HepG2 (cell line): ENCODE measurements around the gene TJP3. TPM values are rescaled to one million over a fixed set of nuclear protein-coding genes. Genes with fewer than 3 reads are reported as not detected.

Experiments used
- ATAC-seq: fragments of 200-7000 bp; cut with Tn5 transposase; 3 replicates; pipeline ENCODE4 v1.9.1; 2020; ENCODE audit warnings: mild to moderate bottlenecking, moderate library complexity
- BruUV-seq: library from RNA; stranded (reverse); fragments of 400-500 nt; replicated peaks from 2 replicates; lab custom pipeline; 2021; lab: Mats Ljungman, UMichigan
- CTCF ChIA-PET: fragments of 300-600 bp; formaldehyde crosslinking; extraction: SDS; loops from one replicate; lab custom pipeline; 2021; ENCODE audit warnings: low total read pairs, inconsistent platforms, low intra/inter-chr PET ratio; lab: Yijun Ruan, JAX
- POLR2A ChIA-PET: fragments of 350-600 bp; sonication (Branson Sonifier 250); formaldehyde crosslinking; loops from one replicate; lab custom pipeline; 2020; ENCODE audit warnings: antibody characterized with exemption, inconsistent platforms; lab: Yijun Ruan, JAX
- DNase-seq: peaks from one replicate; pipeline ENCODE4 v3.0.0-alpha.2; 2015; ENCODE audit warnings: low spot score
- FAIRE-seq: peaks from 3 replicates; lab custom pipeline; 2011; peaks lifted over from hg19 to GRCh38; lab: Jason Lieb, UNC
- H2AFZ ChIP-seq: one replicate; pipeline ENCODE4 v1.6.1; 2011; ENCODE audit warnings: low read length, inconsistent platforms
- H3K27ac ChIP-seq: fragments of 300-600 bp; 3 replicates; pipeline ENCODE4 v1.8.0; 2011; ENCODE audit warnings: mixed run types, mild to moderate bottlenecking, mixed read lengths, low read length, inconsistent platforms; ENCODE audit not compliant: insufficient read depth; ENCODE audit errors: extremely low read length
- H3K27me3 ChIP-seq, 2 experiments: fragments of 200-600 bp in 1 of 2; 2 replicates in 1 of 2; 3 replicates in 1 of 2; pipeline versions ENCODE4 v1.6.0 to v1.8.0; 2011; ENCODE audit warnings: low read length in 2 of 2, mild to moderate bottlenecking in 2 of 2, moderate library complexity in 2 of 2, inconsistent platforms in 1 of 2; ENCODE audit not compliant: insufficient read depth in 2 of 2, control insufficient read depth in 1 of 2
- H3K36me3 ChIP-seq, 2 experiments: fragments of 200-600 bp in 1 of 2; replicated peaks in 1 of 2; 2 replicates in 1 of 2; 3 replicates in 1 of 2; pipeline versions ENCODE4 v1.5.1 to v1.8.0; 2011; ENCODE audit warnings: low read length in 2 of 2, inconsistent platforms in 1 of 2; ENCODE audit not compliant: insufficient read depth in 2 of 2, control insufficient read depth in 1 of 2
- H3K4me1 ChIP-seq: 2 replicates; pipeline ENCODE4 v1.5.1; 2012; ENCODE audit warnings: low read length, inconsistent platforms; ENCODE audit not compliant: insufficient read depth
- H3K4me2 ChIP-seq: 2 replicates; pipeline ENCODE4 v1.6.0; 2011; ENCODE audit warnings: low read depth, low read length, inconsistent platforms
- H3K4me3 ChIP-seq, 3 experiments: fragments of 200-600 bp in 1 of 3; sonication (generic), shearing (Covaris generic) in 1 of 3; replicated peaks in 1 of 3; 2 replicates each; pipeline ENCODE4 v1.5.1; 2011 to 2016; ENCODE audit warnings: low read length in 3 of 3, inconsistent platforms in 2 of 3, low read depth in 2 of 3, mild to moderate bottlenecking in 2 of 3, control low read depth in 1 of 3, mixed read lengths in 1 of 3; ENCODE audit not compliant: insufficient read depth in 1 of 3
- H3K79me2 ChIP-seq: one replicate; pipeline ENCODE4 v1.6.1; 2011; ENCODE audit warnings: low read length, inconsistent platforms; ENCODE audit not compliant: insufficient read depth
- H3K9ac ChIP-seq: 2 replicates; pipeline ENCODE4 v1.6.0; 2011; ENCODE audit warnings: mild to moderate bottlenecking, low read depth, low read length, inconsistent platforms; ENCODE audit not compliant: insufficient read depth
- H3K9me3 ChIP-seq: 2 replicates; pipeline ENCODE4 v1.5.1; 2012; ENCODE audit warnings: mild to moderate bottlenecking, low read length
- H4K20me1 ChIP-seq: 2 replicates; pipeline ENCODE4 v1.6.0; 2011; ENCODE audit warnings: inconsistent platforms, mild to moderate bottlenecking, low read length, moderate library complexity; ENCODE audit not compliant: insufficient read depth
- ATRX ChIP-seq: sonication (generic); formaldehyde crosslinking; IDR thresholded peaks from 2 replicates; pipeline ENCODE4 v1.4.0; 2020; ENCODE audit warnings: missing genetic modification reagents, borderline replicate concordance
- CEBPG ChIP-seq: IDR thresholded peaks from 2 replicates; pipeline ENCODE4 v1.6.1; 2016
- E2F5 ChIP-seq: sonication (generic); formaldehyde crosslinking; conservative IDR thresholded peaks from 2 replicates; pipeline ENCODE4 v1.4.0; 2020; ENCODE audit warnings: missing genetic modification reagents
- FOSL2 ChIP-seq: sonication (generic); formaldehyde crosslinking; IDR thresholded peaks from 2 replicates; pipeline ENCODE4 v1.4.0; 2020; ENCODE audit warnings: missing genetic modification reagents
- GATAD1 ChIP-seq: IDR thresholded peaks from 2 replicates; pipeline ENCODE4 v1.6.1; 2016; ENCODE audit warnings: missing genetic modification reagents, missing compliant biosample characterization
- HNF4G ChIP-seq, 2 experiments: sonication (generic) in 1 of 2; formaldehyde crosslinking in 1 of 2; IDR thresholded peaks; 2 replicates each; pipeline versions ENCODE4 v1.4.0 to v1.6.1; 2011 to 2020; ENCODE audit warnings: borderline replicate concordance in 2 of 2, low read depth in 2 of 2, mild to moderate bottlenecking in 2 of 2, low read length in 1 of 2, missing genetic modification reagents in 1 of 2, moderate library complexity in 1 of 2
- HNRNPLL ChIP-seq: fragments of 200-400 bp; formaldehyde crosslinking; IDR thresholded peaks from 2 replicates; pipeline ENCODE4 v1.6.1; 2017; ENCODE audit warnings: mild to moderate bottlenecking, low read depth, low read length; ENCODE audit not compliant: poor library complexity, severe bottlenecking
- KLF16 ChIP-seq, 2 experiments: sonication (generic) in 1 of 2; formaldehyde crosslinking in 1 of 2; IDR thresholded peaks; 2 replicates each; pipeline versions ENCODE4 v1.6.1 to v1.8.0; 2016 to 2023; ENCODE audit warnings: missing genetic modification reagents in 2 of 2, missing compliant biosample characterization in 1 of 2
- KMT2A ChIP-seq: sonication (generic); formaldehyde crosslinking; IDR thresholded peaks from 2 replicates; pipeline ENCODE4 v1.4.0; 2020; ENCODE audit warnings: missing genetic modification reagents
- NFKB2 ChIP-seq: sonication (generic); formaldehyde crosslinking; IDR thresholded peaks from 2 replicates; pipeline ENCODE4 v1.4.0; 2020; ENCODE audit warnings: missing genetic modification reagents, borderline replicate concordance
- NRL ChIP-seq: sonication (generic); formaldehyde crosslinking; IDR thresholded peaks from 2 replicates; pipeline ENCODE4 v1.5.0; 2020; ENCODE audit warnings: missing genetic modification reagents, mild to moderate bottlenecking, moderate library complexity, borderline replicate concordance
- RARA ChIP-seq: IDR thresholded peaks from 2 replicates; pipeline ENCODE4 v1.6.1; 2016; ENCODE audit warnings: missing genetic modification reagents, missing compliant biosample characterization
- THAP11 ChIP-seq: IDR thresholded peaks from 2 replicates; pipeline ENCODE4 v1.6.1; 2016; ENCODE audit warnings: missing biosample characterization, missing genetic modification reagents
- ZFP91 ChIP-seq: sonication (generic); formaldehyde crosslinking; IDR thresholded peaks from 2 replicates; pipeline ENCODE4 v1.9.0; 2022; ENCODE audit warnings: missing genetic modification reagents, mild to moderate bottlenecking, borderline replicate concordance
- ZFX ChIP-seq: sonication (generic); formaldehyde crosslinking; IDR thresholded peaks from 2 replicates; pipeline ENCODE4 v1.4.0; 2020; ENCODE audit warnings: mild to moderate bottlenecking, low read depth, missing genetic modification reagents, moderate library complexity
- ZFY ChIP-seq: sonication (generic); formaldehyde crosslinking; IDR thresholded peaks from 2 replicates; pipeline ENCODE4 v1.4.0; 2020; ENCODE audit warnings: missing genetic modification reagents
- ZNF337 ChIP-seq: sonication (generic); formaldehyde crosslinking; IDR thresholded peaks from 2 replicates; pipeline ENCODE4 v1.5.1; 2020; ENCODE audit warnings: missing genetic modification reagents, low read depth, mild to moderate bottlenecking, borderline replicate concordance
- ZNF552 ChIP-seq: sonication (generic); formaldehyde crosslinking; IDR thresholded peaks from 2 replicates; pipeline ENCODE4 v1.9.0; 2022; ENCODE audit warnings: missing genetic modification reagents, mild to moderate bottlenecking, borderline replicate concordance
- ZNF619 ChIP-seq: sonication (generic); formaldehyde crosslinking; IDR thresholded peaks from 2 replicates; pipeline ENCODE4 v1.4.0; 2020; ENCODE audit warnings: mild to moderate bottlenecking, missing genetic modification reagents
- ZSCAN12 ChIP-seq: sonication (generic); formaldehyde crosslinking; IDR thresholded peaks from 2 replicates; pipeline ENCODE4 v1.9.0; 2021; ENCODE audit warnings: mild to moderate bottlenecking, missing genetic modification reagents
- ZSCAN21 ChIP-seq: sonication (generic); formaldehyde crosslinking; IDR thresholded peaks from 2 replicates; pipeline ENCODE4 v1.8.0; 2022; ENCODE audit warnings: mild to moderate bottlenecking, missing genetic modification reagents, moderate library complexity, borderline replicate concordance
- WGBS: methylation state at CpG from one replicate; pipeline ENCODE4 v1.1.6; 2017; ENCODE audit warnings: low lambda C conversion rate; 5-methylcytosine and 5-hydroxymethylcytosine counted together
- in situ Hi-C: cut with HindIII; loops from 2 replicates; pipeline ENCODE4 v1.10.0; 2017; ENCODE audit warnings: low pct_unique_long_range_greater_than_20kb; ENCODE audit not compliant: extremely low pct_ligation_motif_present
- intact Hi-C: fragments of 100-400 bp; cut with micrococcal nuclease; formaldehyde crosslinking; loops from one replicate; pipeline ENCODE4 v1.10.0; 2022; ENCODE audit not compliant: unreplicated experiment
- polyA plus RNA-seq, 8 experiments: library from polyadenylated mRNA; depleted of rRNA in 3 of 8; stranded (reverse) in 7 of 8; unstranded in 1 of 8; fragments of >200 nt; fragmentation: Illumina TruSeq in 4 of 8; extraction: Trizol in 4 of 8; gene quantifications; 2 replicates each; pipeline versions ENCODE4 v1.2.1 to v1.2.3, GENCODE V29; 2011 to 2016; ENCODE audit warnings: low read depth in 4 of 8, missing spikeins in 1 of 8, mixed read lengths in 1 of 8; ENCODE audit not compliant: insufficient read depth in 1 of 8
- total RNA-seq, 5 experiments: library from RNA; depleted of rRNA; stranded (reverse); fragments of >200 nt; fragmentation: Illumina TruSeq; extraction: Trizol; gene quantifications; 2 replicates each; pipeline ENCODE4 v1.2.3, GENCODE V29; 2016; ENCODE audit warnings: low read depth in 1 of 5

The TJP3 gene
- total and polyA plus RNA-seq, 2 of the 13 experiments (the other 11 are each of a cell fraction or from before 2014, with no cell fraction given): 2.3 to 21.5 TPM

- ATAC-seq: peak; percentile 73
- ChIA-PET POLR2A (no interaction called here), CTCF (interaction anchor here (1.3 to 1.4 kb wide), 2 partner anchors 38 to 65 kb away, joined by 3 to 5 read pairs; no protein-coding TSS in a partner anchor)
- Histone ChIP-seq H3K27ac (no peak overlapping the region), H2AFZ (no peak overlapping the region), H3K36me3 (no peaks in the 10 kb centered on the region), H4K20me1 (no peaks in the 10 kb centered on the region), H3K27me3 (peaks cover 9 to 26% of the 10 kb centered on the region in 2 experiments; a peak in 4 of 5 replicates), H3K9ac (no peak overlapping the region), H3K4me3 (no peak overlapping the region), H3K79me2 (no peaks in the 10 kb centered on the region), H3K4me2 (no peak overlapping the region), H3K9me3 (peaks cover 18% of the 10 kb centered on the region), H3K4me1 (0 out of 2 replicates have a peak, but pooled peaks cover 5% of the 10 kb centered on the region)
- in situ Hi-C loops (no loop called here), intact Hi-C loops (no loop called here)
- no peak for FAIRE-seq
- no TSS peak for BruUV-seq
- DNase-seq: peak; percentile 47
- 31% methylated on average over 14 of the region's 49 CpGs for WGBS
- TF ChIP-seq NRL (CRISPR knock-in tag) (no peak), ZSCAN12 (CRISPR knock-in tag) (no peak), ZFP91 (peak; percentile 19; the same call in 1 of the 2 replicates), ZNF552 (0 out of 2 replicates have a peak, but pooled peaks have one; percentile 30), ZNF337 (no peak), HNRNPLL (peak; percentile 27), ZFY (CRISPR knock-in tag) (0 out of 2 replicates have a peak, but pooled peaks have one; percentile 26), HNF4G (IDR thresholded peaks at IDR 0.05; ENCODE audit: borderline replicate concordance, low read depth, low read length) (no peak), HNF4G (CRISPR knock-in tag; IDR thresholded peaks at IDR 0.05; ENCODE audit: borderline replicate concordance, low read depth) (no peak), CEBPG (CRISPR knock-in tag) (peak; percentile 16; the same call in 1 of the 2 replicates), ZFX (CRISPR knock-in tag) (peak; percentile 41; the same call in 1 of the 2 replicates), RARA (CRISPR knock-in tag) (0 out of 2 replicates have a peak, but pooled peaks have one; percentile 6), GATAD1 (peak; percentile 43; the same call in 1 of the 2 replicates), ZSCAN21 (CRISPR knock-in tag) (no peak), ATRX (no peak), NFKB2 (peak; percentile 52; the same call in 1 of the 2 replicates), KLF16 (CRISPR knock-in tag; IDR thresholded peaks at IDR 0.05) (peak in 1 of 2 experiments; percentile 39; a peak in 1 of 4 replicates), FOSL2 (CRISPR knock-in tag) (peak; percentile 17; the same call in 1 of the 2 replicates), E2F5 (CRISPR knock-in tag) (0 out of 2 replicates have a peak, but pooled peaks have one; percentile 28), ZNF619 (CRISPR knock-in tag) (no peak), THAP11 (peak; percentile 42), KMT2A (CRISPR knock-in tag) (no peak)
Measured at GRCh38 chr19:3783660-3784584, 75.7 kb downstream of the TJP3 start.
